ENCODE results near the gene SBNO1. TPM values are rescaled to one million over a fixed set of nuclear protein-coding genes. Genes with fewer than 3 reads are reported as not detected.
"Not testable (repeated sequence)": the region's sequence is repeated elsewhere in the genome, so short reads cannot be mapped to it uniquely, and the experiment has no call there.

SBNO1 gene
- total RNA-seq, result 21.7 TPM

DNA sequence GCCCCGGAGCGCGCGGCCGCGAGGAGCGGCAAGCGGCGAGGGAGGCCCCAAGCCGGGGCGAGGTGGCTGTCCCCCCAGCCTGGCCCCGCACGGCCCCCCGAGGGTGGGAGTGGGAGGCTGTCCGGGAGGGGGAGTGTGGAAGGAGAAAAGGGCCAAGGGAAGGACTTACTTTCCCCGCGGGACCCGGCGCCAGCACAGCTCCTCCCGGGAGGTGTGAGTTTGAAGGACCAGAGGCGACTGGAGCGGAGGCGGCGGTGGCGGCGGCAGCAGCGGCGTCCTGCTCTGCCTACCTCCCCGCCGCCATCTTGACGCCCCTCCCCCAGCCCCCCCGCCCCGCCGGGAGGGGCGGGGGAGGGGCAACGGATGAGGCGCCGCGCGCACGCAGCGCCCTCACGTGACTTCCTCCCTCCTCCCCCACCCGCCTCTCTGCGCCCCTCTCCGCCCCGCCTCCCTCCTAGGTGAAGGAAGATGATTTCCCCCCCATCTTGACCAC is at the start of gene SBNO1:
Gene SBNO1 (minus strand): TSS at position 316 of the 493 bp plus-strand sequence. CDS start 14,406 bp downstream, outside the sequence.
- peak; percentile 94 for ATAC-seq

DNA sequence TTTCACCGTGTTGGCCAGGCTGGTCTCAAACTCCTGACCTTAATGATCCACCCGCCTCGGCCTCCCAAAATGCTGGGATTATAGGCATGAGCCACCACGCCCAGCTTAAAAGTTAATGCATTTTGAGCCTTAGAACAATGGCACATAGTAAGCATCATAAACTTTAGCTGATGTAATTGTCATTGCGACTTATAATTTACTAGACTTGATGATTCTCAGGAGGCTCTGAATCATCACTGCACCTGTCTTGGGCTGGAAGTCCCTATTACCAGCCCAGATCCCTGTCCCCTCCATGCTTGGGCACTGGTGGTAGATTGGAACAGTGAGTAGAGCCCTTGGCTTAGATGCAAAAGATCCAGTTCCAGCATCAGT is 45.4 kb upstream of the SBNO1 start:
- ATAC-seq, result peak; percentile 76

- not testable (repeated sequence) for ATAC-seq
These were observed 44.8 kb upstream of the SBNO1 start for GRCh38 chr12:123409284-123410040.

GRCh38 chr12:123408619-123409018 is 44.0 kb upstream of the SBNO1 start:
- ATAC-seq, result not testable (repeated sequence)

DNA sequence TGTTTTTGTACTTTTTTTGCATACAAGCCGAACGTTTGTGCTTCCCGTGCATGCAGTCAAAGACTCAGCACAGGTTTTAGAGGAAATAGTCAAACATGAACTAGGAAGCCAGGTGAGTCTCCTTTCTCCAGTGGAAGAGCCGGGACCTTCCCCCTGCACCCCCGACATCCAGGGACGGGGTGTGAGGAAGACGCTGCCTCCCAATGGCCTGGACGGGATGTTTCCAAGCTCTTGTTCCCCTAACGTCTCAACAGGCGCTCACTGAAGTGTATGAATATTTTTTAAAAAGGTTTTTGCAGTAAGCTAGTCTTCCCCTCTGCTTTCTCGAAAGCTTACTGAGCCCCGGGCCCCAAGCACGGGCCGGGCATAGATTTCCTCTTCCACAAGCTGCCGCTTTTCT is 43.3 kb upstream of the SBNO1 start:
- not testable (repeated sequence) for ATAC-seq

DNA sequence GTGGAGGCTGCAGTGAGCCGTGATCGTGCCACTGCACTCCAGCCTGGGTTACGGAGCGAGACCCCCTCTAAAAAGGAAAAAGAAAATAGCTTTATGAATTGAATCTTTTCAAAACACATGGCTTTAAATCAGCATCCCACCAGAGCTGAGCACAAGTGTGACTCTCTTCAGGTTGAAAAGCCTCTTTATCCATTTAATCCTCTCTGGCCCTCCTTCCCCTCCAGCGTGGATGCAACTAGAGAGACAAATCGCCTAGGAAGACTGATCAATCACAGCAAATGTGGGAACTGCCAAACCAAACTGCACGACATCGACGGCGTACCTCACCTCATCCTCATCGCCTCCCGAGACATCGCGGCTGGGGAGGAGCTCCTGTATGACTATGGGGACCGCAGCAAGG is 42.6 kb upstream of the SBNO1 start:
- not testable (repeated sequence) for ATAC-seq

- no peak for ATAC-seq
These were observed 39.9 kb upstream of the SBNO1 start for GRCh38 chr12:123404581-123404980.

- ATAC-seq, result no peak
These were observed 37.4 kb upstream of the SBNO1 start for GRCh38 chr12:123401753-123402683.

DNA sequence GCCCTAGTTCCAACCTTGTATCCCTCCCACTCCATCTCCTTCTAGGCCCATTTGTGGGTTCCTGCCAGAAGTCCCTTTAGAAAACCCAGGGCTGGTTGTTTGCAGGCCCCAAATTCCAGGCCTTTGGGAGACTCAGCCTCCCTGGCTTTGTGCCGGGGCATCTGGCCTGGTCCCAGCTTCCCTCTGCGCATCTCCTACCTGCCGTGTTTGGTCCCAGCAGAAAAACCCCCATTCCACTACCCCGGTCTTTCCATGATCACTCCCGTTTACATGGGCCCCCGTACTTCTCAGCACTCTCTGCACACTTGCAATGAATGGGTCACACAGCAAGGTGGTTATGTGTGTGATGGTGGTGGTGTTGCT is 34.6 kb upstream of the SBNO1 start:
- no peak for ATAC-seq

- ATAC-seq, result peak; percentile 30
These were observed 34.1 kb upstream of the SBNO1 start for GRCh38 chr12:123398550-123399254.

DNA sequence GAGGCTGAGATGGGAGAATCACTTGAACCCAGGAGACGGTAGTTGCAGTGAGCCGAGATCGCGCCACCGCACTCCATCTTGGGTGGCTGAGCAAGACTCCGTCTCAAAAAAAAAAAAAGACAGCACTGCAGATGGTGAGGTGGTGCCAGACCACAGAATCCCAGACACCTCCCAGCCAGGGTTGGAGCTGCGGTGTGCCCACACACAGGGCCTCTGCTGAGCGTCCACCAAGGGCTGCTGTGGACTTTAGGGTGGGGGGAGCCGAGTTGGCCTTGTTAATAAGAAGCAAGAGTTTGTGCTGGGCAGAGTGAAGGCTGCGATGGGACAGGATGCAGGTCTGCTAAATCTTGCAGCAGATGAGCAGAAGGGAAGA is 33.5 kb upstream of the SBNO1 start:
- ATAC-seq, result no peak

- ATAC-seq, result no peak
These were observed 32.8 kb upstream of the SBNO1 start for GRCh38 chr12:123397400-123397799.

GRCh38 chr12:123396954-123397353 is 32.3 kb upstream of the SBNO1 start:
- no peak for ATAC-seq

- no peak for ATAC-seq
These were observed 31.9 kb upstream of the SBNO1 start for GRCh38 chr12:123396543-123396942.

DNA sequence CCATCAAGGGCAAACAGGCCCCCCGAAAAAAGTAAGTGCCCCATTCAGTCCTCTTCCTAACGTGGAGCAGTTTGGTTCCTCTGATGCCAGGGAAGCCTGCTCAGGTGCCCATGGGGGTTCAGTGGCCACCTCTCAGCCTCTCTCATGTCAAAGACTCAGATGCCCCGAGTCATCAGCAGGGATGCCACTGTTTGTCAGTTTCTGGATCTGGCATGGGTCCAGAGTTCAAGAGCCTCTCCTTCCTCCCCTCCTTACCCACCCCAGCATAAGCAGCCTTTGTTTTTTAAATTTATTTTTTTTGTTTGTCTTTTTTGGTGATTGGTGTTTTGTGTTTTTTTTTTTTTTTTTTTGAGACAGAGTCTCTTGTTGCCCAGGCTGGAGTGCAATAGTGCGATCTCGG is 30.6 kb upstream of the SBNO1 start:
- no peak for ATAC-seq

GRCh38 chr12:123393747-123394146 is 29.1 kb upstream of the SBNO1 start:
- ATAC-seq, result no peak

GRCh38 chr12:123391546-123392343 is 27.1 kb upstream of the SBNO1 start:
- ATAC-seq, result no peak

DNA sequence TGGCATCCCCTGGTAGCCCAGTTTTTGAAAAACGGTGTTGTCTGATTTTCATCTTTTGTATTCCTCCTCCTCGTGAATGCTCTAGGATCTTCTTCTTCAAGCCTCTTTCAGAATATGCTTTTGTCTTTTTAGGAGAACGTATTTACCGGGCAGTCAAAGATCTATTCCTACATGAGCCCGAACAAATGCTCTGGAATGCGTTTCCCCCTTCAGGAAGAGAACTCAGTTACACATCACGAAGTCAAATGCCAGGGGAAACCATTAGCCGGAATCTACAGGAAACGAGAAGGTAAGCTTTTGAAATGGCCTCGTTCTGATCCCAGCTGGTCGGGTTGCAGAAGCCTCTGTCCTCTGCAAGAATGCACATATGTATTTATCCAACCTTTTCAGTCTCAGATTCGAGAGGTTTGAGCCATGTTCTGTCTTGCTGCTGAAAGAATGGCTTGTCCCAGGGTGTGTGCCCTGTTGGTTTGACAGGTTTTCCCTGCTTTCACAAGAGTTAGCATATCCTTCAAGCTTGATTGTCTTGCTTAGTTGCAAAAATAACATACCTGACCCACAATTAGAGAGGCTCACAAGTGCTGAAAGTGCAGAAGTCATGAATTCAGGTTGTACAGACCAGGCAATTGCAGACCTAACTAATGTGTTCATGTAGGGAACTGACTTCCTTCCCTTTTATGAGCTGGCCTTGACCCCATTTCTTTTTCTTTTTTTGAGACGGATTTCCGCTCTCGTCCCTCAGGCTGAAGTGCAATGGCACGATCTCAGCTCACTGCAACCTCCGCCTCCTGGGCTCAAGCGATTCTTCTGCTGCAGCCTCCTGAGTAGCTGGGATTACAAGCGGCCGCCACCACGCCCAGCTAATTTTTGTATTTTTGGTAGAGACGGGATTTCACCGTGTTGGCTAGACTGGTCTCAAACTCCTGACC is 26.1 kb upstream of the SBNO1 start:
- ATAC-seq, result peak; percentile 68

- ATAC-seq, result peak; percentile 75
These were observed 25.1 kb upstream of the SBNO1 start for GRCh38 chr12:123389560-123390351.

- no peak for ATAC-seq
These were observed 24.4 kb upstream of the SBNO1 start for GRCh38 chr12:123388951-123389559.
